Keratinocyte (primary cell): Measurements from ENCODE around the gene NCAM2. TPM values are rescaled to one million over a fixed set of nuclear protein-coding genes. Genes with fewer than 3 reads are reported as not detected.

Experiments
- DNase-seq: peaks from one replicate; pipeline ENCODE4 v3.0.0-alpha.2; 2011; ENCODE audit warnings: low read depth, missing footprints, low spot score
- FAIRE-seq: peaks from 2 replicates; lab custom pipeline; 2011; peaks lifted over from hg19 to GRCh38; lab: Jason Lieb, UNC
- H2AFZ ChIP-seq: 2 replicates; pipeline ENCODE4 v1.6.0; 2012; ENCODE audit warnings: low read length, control low read depth, inconsistent platforms; ENCODE audit not compliant: control insufficient read depth
- H3K27ac ChIP-seq: 2 replicates; pipeline ENCODE4 v1.5.1; 2011; ENCODE audit warnings: low read length; ENCODE audit not compliant: control insufficient read depth, insufficient read depth
- H3K27me3 ChIP-seq: 3 replicates; pipeline ENCODE4 v1.6.0; 2011; ENCODE audit warnings: low read length; ENCODE audit not compliant: control insufficient read depth, insufficient read depth; ENCODE audit errors: extremely low read depth
- H3K36me3 ChIP-seq, 2 experiments: 2 replicates in 1 of 2; 3 replicates in 1 of 2; pipeline ENCODE4 v1.5.1; 2011; ENCODE audit warnings: low read length in 2 of 2, mild to moderate bottlenecking in 1 of 2; ENCODE audit not compliant: control insufficient read depth in 2 of 2, insufficient read depth in 2 of 2; ENCODE audit errors: extremely low read depth in 1 of 2
- H3K4me1 ChIP-seq: 3 replicates; pipeline ENCODE4 v1.5.1; 2011; ENCODE audit warnings: low read length; ENCODE audit not compliant: control insufficient read depth, insufficient read depth; ENCODE audit errors: extremely low read depth
- H3K4me2 ChIP-seq: 3 replicates; pipeline ENCODE4 v1.6.0; 2011; ENCODE audit warnings: low read depth, low read length; ENCODE audit not compliant: control insufficient read depth, insufficient read depth; ENCODE audit errors: extremely low read depth
- H3K4me3 ChIP-seq, 3 experiments: fragments of 200-600 bp in 1 of 3; sonication (generic) in 1 of 3; 2 replicates in 2 of 3; 3 replicates in 1 of 3; pipeline ENCODE4 v1.5.1; 2011 to 2016; ENCODE audit warnings: low read length in 3 of 3, mild to moderate bottlenecking in 3 of 3, control low read depth in 2 of 3, inconsistent platforms in 1 of 3, low read depth in 1 of 3, mixed read lengths in 1 of 3, mixed run types in 1 of 3, moderate library complexity in 1 of 3; ENCODE audit not compliant: control insufficient read depth in 2 of 3, insufficient read depth in 2 of 3; ENCODE audit errors: extremely low read depth in 1 of 3
- H3K79me2 ChIP-seq: 2 replicates; pipeline ENCODE4 v1.6.0; 2012; ENCODE audit warnings: low read length; ENCODE audit not compliant: control insufficient read depth, insufficient read depth
- H3K9ac ChIP-seq: 3 replicates; pipeline ENCODE4 v1.6.0; 2011; ENCODE audit warnings: low read length; ENCODE audit not compliant: control insufficient read depth, insufficient read depth; ENCODE audit errors: extremely low read depth
- H3K9me1 ChIP-seq: 3 replicates; pipeline ENCODE4 v1.6.0; 2011; ENCODE audit warnings: low read length; ENCODE audit not compliant: control insufficient read depth, insufficient read depth; ENCODE audit errors: extremely low read depth
- H3K9me3 ChIP-seq: 2 replicates; pipeline ENCODE4 v1.5.1; 2012; ENCODE audit warnings: low read depth, low read length; ENCODE audit not compliant: control insufficient read depth
- H4K20me1 ChIP-seq: 3 replicates; pipeline ENCODE4 v1.6.0; 2011; ENCODE audit warnings: low read length; ENCODE audit not compliant: control insufficient read depth, insufficient read depth; ENCODE audit errors: extremely low read depth
- EZH2 ChIP-seq: IDR thresholded peaks from one replicate; pipeline ENCODE4 v1.6.1; 2012; ENCODE audit warnings: inconsistent platforms, mild to moderate bottlenecking, low read length, moderate library complexity
- dilution Hi-C: fragments of 300-500 bp; cut with MboI; formaldehyde crosslinking; loops from one replicate; pipeline ENCODE4 v1.7.0; 2020; ENCODE audit warnings: low sequenced_read_pairs; ENCODE audit not compliant: extremely low pct_ligation_motif_present
- polyA plus RNA-seq, 5 experiments: library from polyadenylated mRNA; depleted of rRNA in 3 of 5; stranded (reverse) in 3 of 5; stranded (forward) in 1 of 5; unstranded in 1 of 5; fragments of >200 nt; gene quantifications; 1 replicate in 1 of 5; 2 replicates in 3 of 5; 3 replicates in 1 of 5; pipeline versions ENCODE4 v1.2.1 to v1.2.3, GENCODE V29; 2011 to 2012; ENCODE audit warnings: missing spikeins in 2 of 5, low read depth in 1 of 5, low replicate concordance in 1 of 5
- TF ChIP-seq, protein P1 (sequence below), 3 experiments: IDR thresholded peaks in 1 of 3; conservative IDR thresholded peaks in 1 of 3; optimal IDR thresholded peaks in 1 of 3; 2 replicates in 2 of 3; 3 replicates in 1 of 3; pipeline versions ENCODE3 to v1.5.1; 2011; ENCODE audit warnings: low read length in 3 of 3, mild to moderate bottlenecking in 3 of 3, moderate library complexity in 2 of 3, control low read depth in 1 of 3, inconsistent platforms in 1 of 3; ENCODE audit not compliant: insufficient read depth in 2 of 3; ENCODE audit errors: extremely low read depth in 1 of 3

NCAM2 gene
- polyA plus RNA-seq, 1 donor (not counting 4 experiments of a cell fraction or from before 2014, with no cell fraction given) = 0.16 TPM

DNA sequence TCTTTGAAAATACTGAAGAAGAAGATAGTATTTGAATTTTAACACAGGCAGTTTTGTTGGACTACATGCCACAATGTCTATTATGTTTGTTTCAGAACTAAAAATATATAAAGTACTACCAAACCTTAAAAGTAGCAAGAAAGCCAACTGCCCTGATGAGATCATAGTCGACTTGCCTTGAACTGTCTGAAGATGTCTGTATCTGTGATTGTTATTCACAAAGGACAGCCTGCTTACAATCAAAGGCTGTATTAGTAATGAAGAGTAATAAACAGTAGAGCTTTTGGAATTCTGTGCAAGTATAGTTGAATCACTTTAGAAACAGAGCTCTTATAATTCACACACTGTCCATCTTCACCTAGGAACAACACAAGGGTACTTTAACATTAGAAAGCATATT, 228.3 kb downstream of the NCAM2 start:
- no peaks in the 10 kb centered on the region for H3K9me3 ChIP-seq
- dilution Hi-C loops = no loop called here
- FAIRE-seq (no peak), DNase-seq (no peak)
- H3K9me1 ChIP-seq = no peaks in the 10 kb centered on the region
- no peak overlapping the region for H3K9ac ChIP-seq
- no peaks in the 10 kb centered on the region for H3K27me3 ChIP-seq
- H3K4me3 ChIP-seq = no peak overlapping the region
- no peaks in the 10 kb centered on the region for H3K79me2 ChIP-seq
- H2AFZ ChIP-seq = no peak overlapping the region
- no peaks in the 10 kb centered on the region for H3K36me3 ChIP-seq
- no peaks in the 10 kb centered on the region for H4K20me1 ChIP-seq
- no peak overlapping the region for H3K27ac ChIP-seq
- H3K4me2 ChIP-seq = no peak overlapping the region
- TF ChIP-seq EZH2 = no peak
- TF ChIP-seq, protein P1, sequence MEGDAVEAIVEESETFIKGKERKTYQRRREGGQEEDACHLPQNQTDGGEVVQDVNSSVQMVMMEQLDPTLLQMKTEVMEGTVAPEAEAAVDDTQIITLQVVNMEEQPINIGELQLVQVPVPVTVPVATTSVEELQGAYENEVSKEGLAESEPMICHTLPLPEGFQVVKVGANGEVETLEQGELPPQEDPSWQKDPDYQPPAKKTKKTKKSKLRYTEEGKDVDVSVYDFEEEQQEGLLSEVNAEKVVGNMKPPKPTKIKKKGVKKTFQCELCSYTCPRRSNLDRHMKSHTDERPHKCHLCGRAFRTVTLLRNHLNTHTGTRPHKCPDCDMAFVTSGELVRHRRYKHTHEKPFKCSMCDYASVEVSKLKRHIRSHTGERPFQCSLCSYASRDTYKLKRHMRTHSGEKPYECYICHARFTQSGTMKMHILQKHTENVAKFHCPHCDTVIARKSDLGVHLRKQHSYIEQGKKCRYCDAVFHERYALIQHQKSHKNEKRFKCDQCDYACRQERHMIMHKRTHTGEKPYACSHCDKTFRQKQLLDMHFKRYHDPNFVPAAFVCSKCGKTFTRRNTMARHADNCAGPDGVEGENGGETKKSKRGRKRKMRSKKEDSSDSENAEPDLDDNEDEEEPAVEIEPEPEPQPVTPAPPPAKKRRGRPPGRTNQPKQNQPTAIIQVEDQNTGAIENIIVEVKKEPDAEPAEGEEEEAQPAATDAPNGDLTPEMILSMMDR (optimal IDR thresholded peaks at IDR 0.05 in 1 of 3, IDR thresholded peaks at IDR 0.05 in 1 of 3, conservative IDR thresholded peaks at IDR 0.05 in 1 of 3; ENCODE audit: extremely low read depth in 1 of 3, insufficient read depth in 2 of 3, low read length in 3 of 3) = no peak
- H3K4me1 ChIP-seq = no peaks in the 10 kb centered on the region

- no peak overlapping the region for H3K4me3 ChIP-seq
- H4K20me1 ChIP-seq = no peaks in the 10 kb centered on the region
- no peak overlapping the region for H2AFZ ChIP-seq
- no peaks in the 10 kb centered on the region for H3K9me1 ChIP-seq
- DNase-seq (no peak), FAIRE-seq (no peak)
- dilution Hi-C loops = no loop called here
- H3K9ac ChIP-seq = no peak overlapping the region
- no peaks in the 10 kb centered on the region for H3K79me2 ChIP-seq
- H3K4me1 ChIP-seq = no peaks in the 10 kb centered on the region
- no peak overlapping the region for H3K4me2 ChIP-seq
- no peak overlapping the region for H3K27ac ChIP-seq
- H3K9me3 ChIP-seq = no peaks in the 10 kb centered on the region
- H3K36me3 ChIP-seq = no peaks in the 10 kb centered on the region
- H3K27me3 ChIP-seq = no peaks in the 10 kb centered on the region
- no peak for TF ChIP-seq EZH2
- TF ChIP-seq, protein P1 (optimal IDR thresholded peaks at IDR 0.05 in 1 of 3, IDR thresholded peaks at IDR 0.05 in 1 of 3, conservative IDR thresholded peaks at IDR 0.05 in 1 of 3; ENCODE audit: extremely low read depth in 1 of 3, insufficient read depth in 2 of 3, low read length in 3 of 3) = no peak
These were observed 232.5 kb downstream of the NCAM2 start for GRCh38 chr21:21230672-21231071.
